Inflammatory macrophage treated with lipopolysaccharide for 1 hour (primary cell): ENCODE measurements around the gene FUT7.
"Not testable (repeated sequence)": the region's sequence is repeated elsewhere in the genome, so short reads cannot be mapped to it uniquely, and the experiment has no call there.

Experiments
- DNase-seq, 2 donors: peaks; one replicate each; pipeline ENCODE4 v3.0.0-alpha.2; 2020 to 2022

FUT7 gene

GRCh38 chr9:137017071-137017470, 14.8 kb downstream of the FUT7 start:
- no peak for DNase-seq

- DNase-seq: no peak
Observed at GRCh38 chr9:137016436-137016835, 15.5 kb downstream of the FUT7 start.

- no peak for DNase-seq
Observed at GRCh38 chr9:137015976-137016375, 15.9 kb downstream of the FUT7 start.

- DNase-seq: no peak
Observed at GRCh38 chr9:137015540-137015930, 16.4 kb downstream of the FUT7 start.

- DNase-seq: no peak
Observed at GRCh38 chr9:137014776-137015539, 16.9 kb downstream of the FUT7 start.

- DNase-seq: no peak
Observed at GRCh38 chr9:137014166-137014565, 17.7 kb downstream of the FUT7 start.

GRCh38 chr9:137013571-137013940, 18.3 kb downstream of the FUT7 start:
- no peak for DNase-seq

GRCh38 chr9:137012694-137013570, 19.0 kb downstream of the FUT7 start:
- no peak for DNase-seq

- no peak for DNase-seq
Observed at GRCh38 chr9:137011907-137012675, 19.8 kb downstream of the FUT7 start.

- DNase-seq: no peak
Observed at GRCh38 chr9:137011156-137011555, 20.7 kb downstream of the FUT7 start.

GRCh38 chr9:137009938-137010732, 21.8 kb downstream of the FUT7 start:
- DNase-seq: no peak

GRCh38 chr9:137009217-137009616, 22.7 kb downstream of the FUT7 start:
- DNase-seq: no peak

GRCh38 chr9:137008312-137008711, 23.6 kb downstream of the FUT7 start:
- no peak for DNase-seq

- no peak for DNase-seq
Observed at GRCh38 chr9:137007816-137008270, 24.0 kb downstream of the FUT7 start.

- no peak for DNase-seq
Observed at GRCh38 chr9:137007108-137007815, 24.6 kb downstream of the FUT7 start.

- DNase-seq: no peak
Observed at GRCh38 chr9:137006116-137007003, 25.5 kb downstream of the FUT7 start.

GRCh38 chr9:137004285-137004684, 27.6 kb downstream of the FUT7 start:
- DNase-seq: not testable (repeated sequence)

- no peak for DNase-seq
Observed at GRCh38 chr9:137002646-137003041, 29.2 kb downstream of the FUT7 start.

- DNase-seq: no peak
Observed at GRCh38 chr9:137001857-137002645, 29.8 kb downstream of the FUT7 start.
